K562 (cell line): ENCODE results near the gene PLA2G7. TPM values are rescaled to one million over a fixed set of nuclear protein-coding genes. Genes with fewer than 3 reads are reported as not detected.

Source experiments
- ATAC-seq: fragments of 200-7000 bp; cut with Tn5 transposase; 3 replicates; pipeline ENCODE4 v1.9.1; 2020; ENCODE audit warnings: moderate library complexity
- BruUV-seq: library from RNA; stranded (reverse); fragments of 400-500 nt; replicated peaks from 2 replicates; lab custom pipeline; 2021; lab: Mats Ljungman, UMichigan
- CTCF ChIA-PET: fragments of 300-600 bp; formaldehyde crosslinking; extraction: SDS; loops from one replicate; lab custom pipeline; 2021; ENCODE audit warnings: low intra/inter-chr PET ratio; lab: Yijun Ruan, JAX
- POLR2A ChIA-PET: fragments of 300-600, 350-650 bp; sonication (Branson Sonifier 250); formaldehyde crosslinking; extraction: SDS; loops from one replicate; lab custom pipeline; 2021; ENCODE audit warnings: antibody characterized with exemption, inconsistent platforms; lab: Yijun Ruan, JAX
- DNase-seq, 4 experiments: peaks; one replicate each; pipeline versions ENCODE4 v3.0.0 to v3.0.0-alpha.2; 2011 to 2018; ENCODE audit warnings: low spot score in 3 of 4, mixed read lengths in 3 of 4; ENCODE audit errors: extremely low read depth in 1 of 4
- FAIRE-seq: peaks from 2 replicates; lab custom pipeline; 2011; peaks lifted over from hg19 to GRCh38; lab: Jason Lieb, UNC
- H2AFZ ChIP-seq: 2 replicates; pipeline ENCODE4 v1.6.0; 2011; ENCODE audit warnings: low read depth, low read length, control low read depth, inconsistent platforms
- H3K27ac ChIP-seq: fragments of 200-600 bp; 3 replicates; pipeline ENCODE4 v1.8.0; 2011; ENCODE audit warnings: low read depth, mild to moderate bottlenecking, control low read depth, inconsistent platforms, low read length, moderate library complexity, mixed read lengths; ENCODE audit errors: extremely low read depth
- H3K27me3 ChIP-seq, 2 experiments: fragments of 300-600 bp in 1 of 2; 2 replicates in 1 of 2; 3 replicates in 1 of 2; pipeline versions ENCODE4 v1.6.0 to v1.8.0; 2011; ENCODE audit warnings: inconsistent platforms in 2 of 2, low read length in 2 of 2, mild to moderate bottlenecking in 1 of 2, mixed read lengths in 1 of 2, moderate library complexity in 1 of 2; ENCODE audit not compliant: control insufficient read depth in 2 of 2, insufficient read depth in 2 of 2
- H3K36me3 ChIP-seq: fragments of 300-600 bp; 3 replicates; pipeline ENCODE4 v1.8.0; 2011; ENCODE audit warnings: mild to moderate bottlenecking, low read length, inconsistent platforms; ENCODE audit not compliant: control insufficient read depth, insufficient read depth
- H3K4me1 ChIP-seq, 2 experiments: fragments of 200-600 bp in 1 of 2; replicated peaks in 1 of 2; 2 replicates in 1 of 2; 3 replicates in 1 of 2; pipeline versions ENCODE4 v1.5.1 to v1.8.0; 2011; ENCODE audit warnings: inconsistent platforms in 2 of 2, low read length in 2 of 2, mild to moderate bottlenecking in 1 of 2, mixed read lengths in 1 of 2, moderate library complexity in 1 of 2; ENCODE audit not compliant: control insufficient read depth in 2 of 2, insufficient read depth in 2 of 2
- H3K4me2 ChIP-seq: 2 replicates; pipeline ENCODE4 v1.6.1; 2011; ENCODE audit warnings: low read length, control low read depth, inconsistent platforms, mixed read lengths; ENCODE audit not compliant: insufficient read depth
- H3K4me3 ChIP-seq: fragments of 200-600 bp; sonication (generic), shearing (Covaris generic); 2 replicates; pipeline ENCODE4 v1.5.1; 2016; ENCODE audit warnings: control low read depth, inconsistent platforms
- H3K79me2 ChIP-seq: fragments of 200-600 bp; 3 replicates; pipeline ENCODE4 v1.8.0; 2011; ENCODE audit warnings: low read length, inconsistent platforms; ENCODE audit not compliant: control insufficient read depth, insufficient read depth
- H3K9ac ChIP-seq, 2 experiments: 2 replicates each; pipeline versions ENCODE4 v1.6.0 to v1.6.1; 2011; ENCODE audit warnings: low read depth in 2 of 2, low read length in 2 of 2, control low read depth in 1 of 2, inconsistent platforms in 1 of 2, mild to moderate bottlenecking in 1 of 2, mixed read lengths in 1 of 2; ENCODE audit not compliant: insufficient read depth in 1 of 2
- H3K9me1 ChIP-seq: one replicate; pipeline ENCODE4 v1.6.0; 2011; ENCODE audit warnings: inconsistent platforms, mild to moderate bottlenecking, low read length, moderate library complexity; ENCODE audit not compliant: control insufficient read depth, insufficient read depth
- H3K9me3 ChIP-seq: replicated peaks from 2 replicates; pipeline ENCODE4 v1.5.1; 2011; ENCODE audit warnings: low read depth, low read length, inconsistent platforms; ENCODE audit not compliant: control insufficient read depth, insufficient read depth
- H4K20me1 ChIP-seq: replicated peaks from 2 replicates; pipeline ENCODE4 v1.6.1; 2011; ENCODE audit warnings: low read length, inconsistent platforms, mixed read lengths; ENCODE audit not compliant: control insufficient read depth, insufficient read depth
- BDP1 ChIP-seq: IDR thresholded peaks from 3 replicates; pipeline ENCODE4 v1.6.1; 2011; ENCODE audit not compliant: insufficient read length, insufficient read depth
- CBFB ChIP-seq: sonication (generic); formaldehyde crosslinking; IDR thresholded peaks from 2 replicates; pipeline ENCODE4 v1.4.0; 2020; ENCODE audit warnings: mild to moderate bottlenecking, missing genetic modification reagents
- CEBPB ChIP-seq: fragments of 450-650 bp; IDR thresholded peaks from 2 replicates; pipeline ENCODE4 v1.6.1; 2016; ENCODE audit warnings: missing genetic modification characterization, missing compliant biosample characterization
- HNRNPK ChIP-seq: fragments of 200-400 bp; formaldehyde crosslinking; IDR thresholded peaks from one replicate; pipeline ENCODE4 v1.6.1; 2018; ENCODE audit warnings: mild to moderate bottlenecking, low read depth, low read length; ENCODE audit not compliant: poor library complexity, severe bottlenecking
- RBM25 ChIP-seq: fragments of 200-400 bp; formaldehyde crosslinking; IDR thresholded peaks from 2 replicates; pipeline ENCODE4 v1.6.1; 2018; ENCODE audit warnings: low read length, low read depth, moderate library complexity; ENCODE audit not compliant: severe bottlenecking
- SMAD2 ChIP-seq: fragments of 150-350 bp; IDR thresholded peaks from 2 replicates; pipeline ENCODE4 v1.6.1; 2014; ENCODE audit warnings: low read depth, mild to moderate bottlenecking, low read length
- TEAD1 ChIP-seq, 2 experiments: fragments of 450-650 bp in 1 of 2; sonication (generic) in 1 of 2; formaldehyde crosslinking; IDR thresholded peaks; 2 replicates each; pipeline versions ENCODE4 v1.4.0 to v1.8.0; 2020 to 2022; ENCODE audit warnings: mild to moderate bottlenecking in 2 of 2, missing genetic modification reagents in 1 of 2
- XRCC3 ChIP-seq: fragments of 450-650 bp; IDR thresholded peaks from 2 replicates; pipeline ENCODE4 v1.6.1; 2017; ENCODE audit warnings: mild to moderate bottlenecking, moderate library complexity
- ZEB2 ChIP-seq: fragments of 450-650 bp; IDR thresholded peaks from 2 replicates; pipeline ENCODE4 v1.6.1; 2016
- ZNF3 ChIP-seq: fragments of 250-450 bp; sonication (Bioruptor Pico); IDR thresholded peaks from 2 replicates; pipeline ENCODE4 v1.5.0; 2021; ENCODE audit warnings: mild to moderate bottlenecking, moderate library complexity
- ZSCAN32 ChIP-seq: fragments of 450-650 bp; formaldehyde crosslinking; IDR thresholded peaks from 2 replicates; pipeline ENCODE4 v1.4.0; 2020; ENCODE audit warnings: mild to moderate bottlenecking, moderate library complexity
- in situ Hi-C: fragments of 300-500 bp; cut with MboI; formaldehyde crosslinking; loops from 4 replicates; pipeline ENCODE4 v1.15.0; 2018; ENCODE audit warnings: inconsistent platforms, mixed read lengths
- intact Hi-C: fragments of 100-400 bp; cut with micrococcal nuclease; formaldehyde crosslinking; loops from 2 replicates; pipeline ENCODE4 v1.14.2; 2022
- polyA plus RNA-seq, 8 experiments: library from polyadenylated mRNA; depleted of rRNA in 4 of 8; stranded (reverse) in 5 of 8; unstranded in 3 of 8; fragments of >200 nt; fragmentation: Nextera tagmentation in 2 of 8; fragmentation: Illumina TruSeq in 1 of 8; extraction: Ambion mirVana in 2 of 8; extraction: Trizol in 1 of 8; gene quantifications; 2 replicates each; pipeline versions ENCODE4 v1.2.1 to v1.2.3, GENCODE V29; 2011 to 2014; ENCODE audit warnings: inconsistent platforms in 1 of 8, missing spikeins in 1 of 8
- total RNA-seq, 7 experiments: library from RNA; depleted of rRNA in 6 of 7; stranded (reverse); fragments of >200 nt in 6 of 7; fragmentation: Illumina TruSeq in 2 of 7; extraction: Trizol in 2 of 7; gene quantifications; 2 replicates each; pipeline versions ENCODE4 v1.2.1 to v1.2.3, GENCODE V29; 2011 to 2021; ENCODE audit warnings: low replicate concordance in 1 of 7
- TF ChIP-seq, protein P1 (sequence below): fragments of 250-450 bp; sonication (Bioruptor Pico); IDR thresholded peaks from 2 replicates; pipeline ENCODE4 v1.5.0; 2022; ENCODE audit warnings: mild to moderate bottlenecking
- TF ChIP-seq, protein P2 (sequence below): fragments of 450-650 bp; conservative IDR thresholded peaks from 2 replicates; pipeline ENCODE4 v1.6.1; 2016; ENCODE audit warnings: missing genetic modification characterization, low read depth, mild to moderate bottlenecking, control low read depth, missing compliant biosample characterization

The PLA2G7 gene
- total and polyA plus RNA-seq, 9 of the 15 experiments (the other 6 are each of a cell fraction or from before 2014, with no cell fraction given) = not detected

DNA sequence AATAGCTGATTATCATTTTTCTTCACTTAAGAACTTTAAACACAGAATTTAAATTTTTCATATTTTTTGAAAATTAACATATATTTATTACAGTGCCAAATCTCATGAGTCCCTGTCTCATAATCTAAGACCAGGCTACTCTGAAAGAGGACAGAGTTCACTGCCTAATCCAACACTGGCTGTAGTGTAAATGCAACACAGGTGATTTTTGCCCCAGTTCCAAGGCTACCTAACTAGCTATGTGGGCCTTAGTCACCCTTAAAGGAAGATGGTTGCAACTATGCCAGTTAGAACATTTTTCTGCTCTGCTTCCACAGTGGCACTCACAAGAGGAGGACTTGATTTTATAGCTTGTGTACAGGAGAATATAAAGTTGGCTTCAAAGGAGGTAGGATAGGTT, 77.5 kb downstream of the PLA2G7 start:
- intact Hi-C loops = no loop called here
- DNase-seq = no peak
- CTCF ChIA-PET = no interaction called here

More for the DNA sequence above, 77.5 kb downstream of the PLA2G7 start:
- no peaks in the 10 kb centered on the region for H3K79me2 ChIP-seq
- TF ChIP-seq CEBPB (tag) (no peak), RBM25 (no peak), ZEB2 (no peak), ZSCAN32 (CRISPR knock-in tag) (no peak), HNRNPK (no peak), TEAD1 (CRISPR knock-in tag; IDR thresholded peaks at IDR 0.05) (no peak), XRCC3 (no peak), CBFB (CRISPR knock-in tag) (no peak), ZNF3 (CRISPR knock-in tag) (no peak), BDP1 (no peak), SMAD2 (no peak)
- TF ChIP-seq, protein P1, sequence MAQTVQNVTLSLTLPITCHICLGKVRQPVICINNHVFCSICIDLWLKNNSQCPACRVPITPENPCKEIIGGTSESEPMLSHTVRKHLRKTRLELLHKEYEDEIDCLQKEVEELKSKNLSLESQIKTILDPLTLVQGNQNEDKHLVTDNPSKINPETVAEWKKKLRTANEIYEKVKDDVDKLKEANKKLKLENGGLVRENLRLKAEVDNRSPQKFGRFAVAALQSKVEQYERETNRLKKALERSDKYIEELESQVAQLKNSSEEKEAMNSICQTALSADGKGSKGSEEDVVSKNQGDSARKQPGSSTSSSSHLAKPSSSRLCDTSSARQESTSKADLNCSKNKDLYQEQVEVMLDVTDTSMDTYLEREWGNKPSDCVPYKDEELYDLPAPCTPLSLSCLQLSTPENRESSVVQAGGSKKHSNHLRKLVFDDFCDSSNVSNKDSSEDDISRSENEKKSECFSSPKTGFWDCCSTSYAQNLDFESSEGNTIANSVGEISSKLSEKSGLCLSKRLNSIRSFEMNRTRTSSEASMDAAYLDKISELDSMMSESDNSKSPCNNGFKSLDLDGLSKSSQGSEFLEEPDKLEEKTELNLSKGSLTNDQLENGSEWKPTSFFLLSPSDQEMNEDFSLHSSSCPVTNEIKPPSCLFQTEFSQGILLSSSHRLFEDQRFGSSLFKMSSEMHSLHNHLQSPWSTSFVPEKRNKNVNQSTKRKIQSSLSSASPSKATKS (CRISPR knock-in tag) = no peak
- TF ChIP-seq, protein P2, sequence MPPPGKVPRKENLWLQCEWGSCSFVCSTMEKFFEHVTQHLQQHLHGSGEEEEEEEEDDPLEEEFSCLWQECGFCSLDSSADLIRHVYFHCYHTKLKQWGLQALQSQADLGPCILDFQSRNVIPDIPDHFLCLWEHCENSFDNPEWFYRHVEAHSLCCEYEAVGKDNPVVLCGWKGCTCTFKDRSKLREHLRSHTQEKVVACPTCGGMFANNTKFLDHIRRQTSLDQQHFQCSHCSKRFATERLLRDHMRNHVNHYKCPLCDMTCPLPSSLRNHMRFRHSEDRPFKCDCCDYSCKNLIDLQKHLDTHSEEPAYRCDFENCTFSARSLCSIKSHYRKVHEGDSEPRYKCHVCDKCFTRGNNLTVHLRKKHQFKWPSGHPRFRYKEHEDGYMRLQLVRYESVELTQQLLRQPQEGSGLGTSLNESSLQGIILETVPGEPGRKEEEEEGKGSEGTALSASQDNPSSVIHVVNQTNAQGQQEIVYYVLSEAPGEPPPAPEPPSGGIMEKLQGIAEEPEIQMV (tag) = no peak
- no peak overlapping the region for H2AFZ ChIP-seq
- no peak overlapping the region for H3K4me2 ChIP-seq
- FAIRE-seq (no peak), ATAC-seq (no peak)
- in situ Hi-C loops = no loop called here
- H3K9me1 ChIP-seq = no peaks in the 10 kb centered on the region
- H3K9me3 ChIP-seq = no peaks in the 10 kb centered on the region
- no peak overlapping the region for H3K4me3 ChIP-seq
- no peaks in the 10 kb centered on the region for H4K20me1 ChIP-seq
- H3K9ac ChIP-seq = no peak overlapping the region
- H3K4me1 ChIP-seq = peaks cover 0 to 8% of the 10 kb centered on the region in 2 experiments; a peak in 2 of 5 replicates
- no TSS peak for BruUV-seq
- no peak overlapping the region for H3K27ac ChIP-seq
- H3K27me3 ChIP-seq = peaks cover 2 to 11% of the 10 kb centered on the region in 2 experiments; a peak in 3 of 5 replicates
- no peaks in the 10 kb centered on the region for H3K36me3 ChIP-seq
- POLR2A ChIA-PET = no interaction called here
